ENCODE measurements around the gene TBXAS1. TPM values are rescaled to one million over a fixed set of nuclear protein-coding genes. Genes with fewer than 3 reads are reported as not detected.
A peak's percentile ranks its signal among the peaks of the same experiment; 100 is the strongest.

Gene TBXAS1
- total RNA-seq, 4 donors from 2014 or later, result 6.2 to 23.0 (median 11.8) TPM

GRCh38 chr7:139797607-139798006 is 31.5 kb upstream of the TBXAS1 start:
- TF ChIP-seq, protein P1, sequence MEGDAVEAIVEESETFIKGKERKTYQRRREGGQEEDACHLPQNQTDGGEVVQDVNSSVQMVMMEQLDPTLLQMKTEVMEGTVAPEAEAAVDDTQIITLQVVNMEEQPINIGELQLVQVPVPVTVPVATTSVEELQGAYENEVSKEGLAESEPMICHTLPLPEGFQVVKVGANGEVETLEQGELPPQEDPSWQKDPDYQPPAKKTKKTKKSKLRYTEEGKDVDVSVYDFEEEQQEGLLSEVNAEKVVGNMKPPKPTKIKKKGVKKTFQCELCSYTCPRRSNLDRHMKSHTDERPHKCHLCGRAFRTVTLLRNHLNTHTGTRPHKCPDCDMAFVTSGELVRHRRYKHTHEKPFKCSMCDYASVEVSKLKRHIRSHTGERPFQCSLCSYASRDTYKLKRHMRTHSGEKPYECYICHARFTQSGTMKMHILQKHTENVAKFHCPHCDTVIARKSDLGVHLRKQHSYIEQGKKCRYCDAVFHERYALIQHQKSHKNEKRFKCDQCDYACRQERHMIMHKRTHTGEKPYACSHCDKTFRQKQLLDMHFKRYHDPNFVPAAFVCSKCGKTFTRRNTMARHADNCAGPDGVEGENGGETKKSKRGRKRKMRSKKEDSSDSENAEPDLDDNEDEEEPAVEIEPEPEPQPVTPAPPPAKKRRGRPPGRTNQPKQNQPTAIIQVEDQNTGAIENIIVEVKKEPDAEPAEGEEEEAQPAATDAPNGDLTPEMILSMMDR (IDR thresholded peaks at IDR 0.05), result no peak
- no peak for TF ChIP-seq POLR2AphosphoS5 (IDR thresholded peaks at IDR 0.05)
- no peak for TF ChIP-seq EP300 (IDR thresholded peaks at IDR 0.05)
- TF ChIP-seq POLR2A (IDR thresholded peaks at IDR 0.05), result no peak
- no peak for ATAC-seq
- no peaks in the 10 kb centered on the region for H3K36me3 ChIP-seq
- no peaks in the 10 kb centered on the region for H3K9me3 ChIP-seq
- no peak overlapping the region for H3K4me3 ChIP-seq
- no peaks in the 10 kb centered on the region for H3K4me1 ChIP-seq
- no peak overlapping the region for H3K27ac ChIP-seq
- peaks cover 4% of the 10 kb centered on the region for H3K27me3 ChIP-seq
- WGBS, 2 donors (ENCODE audit: low coverage in 1 of 2), result 46 to 75% methylated on average over 2 of the region's 2 CpGs

GRCh38 chr7:139798221-139798620 is 30.8 kb upstream of the TBXAS1 start:
- Histone ChIP-seq H3K36me3 (no peaks in the 10 kb centered on the region), H3K9me3 (no peaks in the 10 kb centered on the region), H3K4me3 (no peak overlapping the region), H3K27me3 (peaks cover 4% of the 10 kb centered on the region), H3K4me1 (no peaks in the 10 kb centered on the region), H3K27ac (no peak overlapping the region)
- TF ChIP-seq POLR2A (IDR thresholded peaks at IDR 0.05) (no peak), POLR2AphosphoS5 (IDR thresholded peaks at IDR 0.05) (no peak), EP300 (IDR thresholded peaks at IDR 0.05) (no peak)
- TF ChIP-seq, protein P1 (IDR thresholded peaks at IDR 0.05), result no peak
- WGBS, 2 donors (ENCODE audit: low coverage in 1 of 2), result 28 to 70% methylated on average over 2 to 10 of the region's 10 CpGs
- no peak for ATAC-seq

- H3K4me1 ChIP-seq, result no peaks in the 10 kb centered on the region
- WGBS, 2 donors (ENCODE audit: low coverage in 1 of 2), result 82 to 89% methylated on average over 3 to 4 of the region's 4 CpGs
- H3K27ac ChIP-seq, result no peak overlapping the region
- H3K27me3 ChIP-seq, result peaks cover 4% of the 10 kb centered on the region
- no peaks in the 10 kb centered on the region for H3K36me3 ChIP-seq
- ATAC-seq, result no peak
- no peak overlapping the region for H3K4me3 ChIP-seq
- TF ChIP-seq, protein P1 (IDR thresholded peaks at IDR 0.05), result no peak
- TF ChIP-seq POLR2AphosphoS5 (IDR thresholded peaks at IDR 0.05), result no peak
- TF ChIP-seq EP300 (IDR thresholded peaks at IDR 0.05), result no peak
- no peak for TF ChIP-seq POLR2A (IDR thresholded peaks at IDR 0.05)
- no peaks in the 10 kb centered on the region for H3K9me3 ChIP-seq
Measured at GRCh38 chr7:139798892-139799291, 30.2 kb upstream of the TBXAS1 start.

GRCh38 chr7:139799586-139799985 is 29.5 kb upstream of the TBXAS1 start:
- no peaks in the 10 kb centered on the region for H3K9me3 ChIP-seq
- H3K4me1 ChIP-seq, result no peaks in the 10 kb centered on the region
- TF ChIP-seq POLR2A (IDR thresholded peaks at IDR 0.05), result no peak
- TF ChIP-seq, protein P1 (IDR thresholded peaks at IDR 0.05), result no peak
- TF ChIP-seq EP300 (IDR thresholded peaks at IDR 0.05), result no peak
- no peak for TF ChIP-seq POLR2AphosphoS5 (IDR thresholded peaks at IDR 0.05)
- WGBS, 2 donors (ENCODE audit: low coverage in 1 of 2), result 74 to 76% methylated on average over 2 of the region's 2 CpGs
- no peak overlapping the region for H3K4me3 ChIP-seq
- H3K27me3 ChIP-seq, result peaks cover 4% of the 10 kb centered on the region
- peak; percentile 58 for ATAC-seq
- H3K36me3 ChIP-seq, result no peaks in the 10 kb centered on the region
- no peak overlapping the region for H3K27ac ChIP-seq

DNA sequence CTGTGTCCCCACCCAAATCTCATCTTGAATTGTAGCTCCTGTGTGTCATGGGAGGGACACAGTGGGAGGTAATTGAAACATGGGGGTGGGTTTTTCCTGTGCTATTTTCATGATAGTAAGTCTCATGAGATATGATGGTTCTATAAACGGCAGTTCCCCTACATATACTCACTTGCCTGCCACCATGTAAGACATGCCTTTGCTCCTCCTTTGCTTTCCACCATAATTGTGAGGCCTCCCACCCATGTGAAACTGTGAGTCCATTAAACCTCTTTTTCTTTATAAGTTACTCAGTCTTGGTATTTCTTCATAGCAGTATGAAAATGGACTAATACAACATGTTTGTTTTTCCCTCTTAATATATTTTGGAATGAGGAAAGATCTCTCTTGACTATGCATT is 24.5 kb upstream of the TBXAS1 start:
- 73% methylated on average over 1 of the region's 1 CpG; no CpG with 5 or more reads in 1 of the 2 donors for WGBS, 2 donors (ENCODE audit: low coverage in 1 of 2)

More for the DNA sequence above, 24.5 kb upstream of the TBXAS1 start:
- H3K4me1 ChIP-seq, result no peaks in the 10 kb centered on the region
- no peak for ATAC-seq
- H3K27me3 ChIP-seq, result no peaks in the 10 kb centered on the region
- H3K4me3 ChIP-seq, result no peak overlapping the region
- H3K9me3 ChIP-seq, result no peaks in the 10 kb centered on the region
- H3K27ac ChIP-seq, result no peak overlapping the region
- H3K36me3 ChIP-seq, result no peaks in the 10 kb centered on the region
- TF ChIP-seq POLR2AphosphoS5 (IDR thresholded peaks at IDR 0.05) (no peak), POLR2A (IDR thresholded peaks at IDR 0.05) (no peak), EP300 (IDR thresholded peaks at IDR 0.05) (no peak)
